HCT116 (cell line): Measurements from ENCODE around the gene CLIC3. TPM values are rescaled to one million over a fixed set of nuclear protein-coding genes. Genes with fewer than 3 reads are reported as not detected.

Experiments
- ATAC-seq: fragments of 200-7000 bp; cut with Tn5 transposase; 2 replicates; pipeline ENCODE4 v1.9.1; 2020; ENCODE audit warnings: mild to moderate bottlenecking, moderate library complexity
- BruUV-seq: library from RNA; stranded (reverse); fragments of 400-500 nt; replicated peaks from 2 replicates; lab custom pipeline; 2021; lab: Mats Ljungman, UMichigan
- CTCF ChIA-PET: fragments of 300-600 bp; sonication (Branson Sonifier 250); formaldehyde crosslinking; loops from one replicate; lab custom pipeline; 2021; ENCODE audit warnings: antibody characterized with exemption; lab: Charles Lee
- POLR2A ChIA-PET: fragments of 300-600, 350-600 bp; sonication (Branson Sonifier 250); formaldehyde crosslinking; loops from one replicate; lab custom pipeline; 2021; ENCODE audit warnings: antibody characterized with exemption; lab: Charles Lee
- RAD21 ChIA-PET, 2 experiments: fragments of 300-600 bp; sonication (Branson Sonifier 250); formaldehyde crosslinking; loops; one replicate each; lab custom pipeline; 2023; ENCODE audit warnings: low total read pairs in 2 of 2; ENCODE audit not compliant: uncharacterized antibody in 2 of 2, unreplicated experiment in 2 of 2, low non-redundant PET in 1 of 2; lab: Charles Lee
- DNase-seq: peaks from one replicate; pipeline ENCODE4 v3.0.0-alpha.2; 2010; ENCODE audit warnings: low read depth, low spot score
- H2AFZ ChIP-seq: fragments of 200-600 bp; shearing (Covaris generic), sonication (generic); 2 replicates; pipeline ENCODE4 v1.6.1; 2017; ENCODE audit warnings: low read depth, mixed run types, mixed read lengths, antibody characterized with exemption, low read length; ENCODE audit not compliant: poor library complexity, severe bottlenecking
- H3K27ac ChIP-seq: 2 replicates; pipeline ENCODE4 v1.5.1; 2012; ENCODE audit warnings: low read depth, low read length
- H3K27me3 ChIP-seq: fragments of 200-600 bp; sonication (generic); 2 replicates; pipeline ENCODE4 v1.6.1; 2016; ENCODE audit warnings: mixed run types, low read length, mixed read lengths; ENCODE audit not compliant: insufficient read depth
- H3K36me3 ChIP-seq, 2 experiments: fragments of 200-500 bp in 1 of 2; fragments of 200-600 bp in 1 of 2; sonication (Bioruptor generic) in 1 of 2; sonication (generic) in 1 of 2; 2 replicates each; pipeline versions ENCODE4 v1.5.1 to v1.6.1; 2014 to 2016; ENCODE audit warnings: low read length in 2 of 2, inconsistent platforms in 1 of 2, mixed read lengths in 1 of 2, mixed run types in 1 of 2; ENCODE audit not compliant: insufficient read depth in 2 of 2, control insufficient read depth in 1 of 2
- H3K4me1 ChIP-seq, 2 experiments: fragments of 200-600 bp in 1 of 2; sonication (generic) in 1 of 2; 2 replicates each; pipeline versions ENCODE4 v1.5.1 to v1.6.1; 2012 to 2017; ENCODE audit warnings: low read length in 2 of 2, inconsistent platforms in 1 of 2, mild to moderate bottlenecking in 1 of 2, mixed read lengths in 1 of 2, mixed run types in 1 of 2, moderate library complexity in 1 of 2; ENCODE audit not compliant: insufficient read depth in 2 of 2, control insufficient read depth in 1 of 2
- H3K4me2 ChIP-seq: fragments of 200-600 bp; sonication (generic); 2 replicates; pipeline ENCODE4 v1.6.1; 2017; ENCODE audit warnings: mixed run types, low read length, mixed read lengths
- H3K4me3 ChIP-seq, 2 experiments: fragments of 200-600 bp in 1 of 2; sonication (generic) in 1 of 2; replicated peaks in 1 of 2; 2 replicates each; pipeline ENCODE4 v1.5.1; 2011 to 2016; ENCODE audit warnings: low read length in 2 of 2, control low read depth in 1 of 2, low read depth in 1 of 2, mild to moderate bottlenecking in 1 of 2, mixed read lengths in 1 of 2, mixed run types in 1 of 2
- H3K79me2 ChIP-seq: fragments of 200-600 bp; sonication (generic); 2 replicates; pipeline ENCODE4 v1.6.1; 2017; ENCODE audit warnings: mild to moderate bottlenecking, mixed run types, low read length, moderate library complexity, mixed read lengths; ENCODE audit not compliant: insufficient read depth
- H3K9ac ChIP-seq: fragments of 200-600 bp; sonication (generic); 2 replicates; pipeline ENCODE4 v1.6.1; 2016; ENCODE audit warnings: low read length, mixed read lengths
- H3K9me2 ChIP-seq: fragments of 200-600 bp; sonication (generic), shearing (Covaris generic); 2 replicates; pipeline ENCODE4 v1.6.1; 2017; ENCODE audit warnings: mixed run types, mild to moderate bottlenecking, moderate library complexity; ENCODE audit not compliant: insufficient read depth
- H3K9me3 ChIP-seq, 2 experiments: fragments of 200-500 bp in 1 of 2; fragments of 200-600 bp in 1 of 2; sonication (Bioruptor generic) in 1 of 2; sonication (generic) in 1 of 2; 2 replicates each; pipeline ENCODE4 v1.6.1; 2014 to 2017; ENCODE audit warnings: low read length in 2 of 2, mixed read lengths in 2 of 2, inconsistent platforms in 1 of 2, low read depth in 1 of 2, mild to moderate bottlenecking in 1 of 2, mixed run types in 1 of 2, moderate library complexity in 1 of 2; ENCODE audit not compliant: control insufficient read depth in 1 of 2, insufficient read depth in 1 of 2
- H4K20me1 ChIP-seq: fragments of 200-600 bp; sonication (generic), shearing (Covaris generic); 2 replicates; pipeline ENCODE4 v1.6.1; 2017; ENCODE audit warnings: mixed run types, mild to moderate bottlenecking, moderate library complexity; ENCODE audit not compliant: insufficient read depth
- ATF3 ChIP-seq: IDR thresholded peaks from 2 replicates; pipeline ENCODE4 v1.6.1; 2012
- CBX3 ChIP-seq: IDR thresholded peaks from 2 replicates; pipeline ENCODE4 v1.6.1; 2012; ENCODE audit warnings: low read depth
- CEBPB ChIP-seq: IDR thresholded peaks from 2 replicates; pipeline ENCODE4 v1.6.1; 2012; ENCODE audit warnings: low read depth
- EZH2 ChIP-seq: fragments of 200-600 bp; sonication (generic); IDR thresholded peaks from 2 replicates; pipeline ENCODE4 v1.6.1; 2017; ENCODE audit warnings: antibody characterized with exemption, mixed run types
- EZH2phosphoT487 ChIP-seq: fragments of 200-600 bp; IDR thresholded peaks from 2 replicates; pipeline ENCODE4 v1.6.1; 2018; ENCODE audit warnings: antibody characterized with exemption, borderline replicate concordance
- FOSL1 ChIP-seq: IDR thresholded peaks from 2 replicates; pipeline ENCODE4 v1.6.1; 2012; ENCODE audit warnings: low read depth
- JUND ChIP-seq: IDR thresholded peaks from 2 replicates; pipeline ENCODE4 v1.6.1; 2012
- MAX ChIP-seq: IDR thresholded peaks from 2 replicates; pipeline ENCODE4 v1.6.1; 2012
- POLR2AphosphoS5 ChIP-seq: IDR thresholded peaks from 2 replicates; pipeline ENCODE4 v1.6.1; 2011; ENCODE audit warnings: mild to moderate bottlenecking, low read depth, low read length, moderate library complexity
- SIN3A ChIP-seq: IDR thresholded peaks from 2 replicates; pipeline ENCODE4 v1.6.1; 2012; ENCODE audit warnings: low read depth
- SP1 ChIP-seq: IDR thresholded peaks from 2 replicates; pipeline ENCODE4 v1.6.1; 2012; ENCODE audit warnings: low read depth
- SRF ChIP-seq: IDR thresholded peaks from 2 replicates; pipeline ENCODE4 v1.6.1; 2012; ENCODE audit warnings: low read depth
- TCF7L2 ChIP-seq: IDR thresholded peaks from 2 replicates; pipeline ENCODE4 v1.7.0; 2011; ENCODE audit warnings: borderline replicate concordance, inconsistent platforms; ENCODE audit not compliant: insufficient read depth, insufficient read length; ENCODE audit errors: extremely low read depth
- YY1 ChIP-seq: IDR thresholded peaks from 2 replicates; pipeline ENCODE4 v1.6.1; 2011; ENCODE audit warnings: low read length, low read depth, moderate library complexity, mild to moderate bottlenecking; ENCODE audit not compliant: insufficient replicate concordance; ENCODE audit errors: extremely low read depth
- ZBTB33 ChIP-seq: IDR thresholded peaks from 2 replicates; pipeline ENCODE4 v1.6.1; 2011; ENCODE audit warnings: mild to moderate bottlenecking, low read length, moderate library complexity; ENCODE audit not compliant: insufficient replicate concordance; ENCODE audit errors: extremely low read depth
- ZFX ChIP-seq: fragments of 450-650 bp; IDR thresholded peaks from 2 replicates; pipeline ENCODE4 v1.6.1; 2017
- ZNF274 ChIP-seq: fragments of 200-500 bp; sonication (Bioruptor generic); IDR thresholded peaks from 2 replicates; pipeline ENCODE4 v1.6.1; 2014; ENCODE audit warnings: mild to moderate bottlenecking, low read depth, low read length, inconsistent platforms
- intact Hi-C: fragments of 100-400 bp; cut with micrococcal nuclease; formaldehyde crosslinking; loops from 2 replicates; pipeline ENCODE4 v1.10.0; 2022
- total RNA-seq: library from RNA; stranded (reverse); gene quantifications from one replicate; pipeline ENCODE4 v1.2.1, GENCODE V29; 2021; ENCODE audit not compliant: unreplicated experiment
- TF ChIP-seq, protein P1 (sequence below): IDR thresholded peaks from 2 replicates; pipeline ENCODE4 v1.6.1; 2012; ENCODE audit warnings: low read depth
- TF ChIP-seq, protein P2 (sequence below), 3 experiments: fragments of 200-600 bp in 1 of 3; sonication (generic) in 1 of 3; IDR thresholded peaks in 2 of 3; conservative IDR thresholded peaks in 1 of 3; 2 replicates each; pipeline ENCODE4 v1.5.1; 2012 to 2017; ENCODE audit warnings: low read depth in 2 of 3, low read length in 2 of 3, antibody characterized with exemption in 1 of 3, borderline replicate concordance in 1 of 3, control low read depth in 1 of 3, mild to moderate bottlenecking in 1 of 3, mixed read lengths in 1 of 3, mixed run types in 1 of 3, moderate library complexity in 1 of 3; ENCODE audit not compliant: insufficient read depth in 1 of 3

Gene CLIC3
- total RNA-seq, 1 experiment from 2014 or later = 8.4 TPM

DNA sequence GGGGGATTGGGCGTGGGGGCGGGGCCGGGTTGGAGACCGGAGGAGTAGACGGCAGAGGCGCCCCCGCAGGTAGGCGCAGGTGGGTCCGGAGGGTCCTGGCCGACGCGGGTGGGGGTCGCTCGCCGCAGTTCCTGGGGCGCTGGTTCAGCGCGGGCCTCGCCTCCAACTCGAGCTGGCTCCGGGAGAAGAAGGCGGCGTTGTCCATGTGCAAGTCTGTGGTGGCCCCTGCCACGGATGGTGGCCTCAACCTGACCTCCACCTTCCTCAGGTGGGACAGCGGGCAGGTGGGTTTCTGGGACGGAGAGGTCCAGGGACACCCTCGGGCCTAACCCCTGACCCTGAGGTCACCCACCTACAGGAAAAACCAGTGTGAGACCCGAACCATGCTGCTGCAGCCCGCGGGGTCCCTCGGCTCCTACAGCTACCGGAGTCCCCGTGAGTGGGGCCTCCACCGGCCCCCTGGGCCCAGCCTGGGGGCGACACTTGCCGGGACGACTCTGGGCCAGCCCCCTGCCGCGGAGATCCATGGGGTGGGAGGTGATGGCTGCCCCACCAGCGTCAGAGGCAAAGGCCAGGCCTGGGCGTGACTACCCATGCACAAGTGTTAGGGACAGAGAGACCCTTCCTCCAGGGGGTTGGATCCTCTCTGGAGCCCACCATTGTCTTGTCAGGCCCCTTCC lies 17.4 kb downstream of the CLIC3 start:
- DNase-seq (no peak), ATAC-seq (peak; percentile 21)
- no peaks in the 10 kb centered on the region for H3K79me2 ChIP-seq
- H2AFZ ChIP-seq = no peak overlapping the region
- CTCF ChIA-PET = interaction anchor here (0.6 to 3.0 kb wide), 6 partner anchors 11 to 137 kb away, joined by 3 to 11 read pairs (median 4); no protein-coding TSS in a partner anchor
- BruUV-seq = no TSS peak
- H3K9me2 ChIP-seq = no peaks in the 10 kb centered on the region
- H3K27ac ChIP-seq = no peak overlapping the region
- H3K4me2 ChIP-seq = peak overlapping the region; percentile 19; the same call in 1 of the 2 replicates
- no peaks in the 10 kb centered on the region for H4K20me1 ChIP-seq
- intact Hi-C loops = no loop called here
- RAD21 ChIA-PET = no interaction called here
- H3K9ac ChIP-seq = no peak overlapping the region
- H3K9me3 ChIP-seq = no peaks in the 10 kb centered on the region
- POLR2A ChIA-PET = interaction anchor here (1.0 to 1.4 kb wide), 4 partner anchors 10 to 75 kb away, joined by 3 to 6 read pairs (median 5); partner anchors contain the start of genes ENTPD2 and PAXX
- no peak overlapping the region for H3K4me3 ChIP-seq
- H3K4me1 ChIP-seq = peaks cover 2 to 32% of the 10 kb centered on the region in 2 experiments; a peak in 3 of 4 replicates
- no peaks in the 10 kb centered on the region for H3K27me3 ChIP-seq
- no peaks in the 10 kb centered on the region for H3K36me3 ChIP-seq
- TF ChIP-seq POLR2AphosphoS5 = no peak
- TF ChIP-seq, protein P1, sequence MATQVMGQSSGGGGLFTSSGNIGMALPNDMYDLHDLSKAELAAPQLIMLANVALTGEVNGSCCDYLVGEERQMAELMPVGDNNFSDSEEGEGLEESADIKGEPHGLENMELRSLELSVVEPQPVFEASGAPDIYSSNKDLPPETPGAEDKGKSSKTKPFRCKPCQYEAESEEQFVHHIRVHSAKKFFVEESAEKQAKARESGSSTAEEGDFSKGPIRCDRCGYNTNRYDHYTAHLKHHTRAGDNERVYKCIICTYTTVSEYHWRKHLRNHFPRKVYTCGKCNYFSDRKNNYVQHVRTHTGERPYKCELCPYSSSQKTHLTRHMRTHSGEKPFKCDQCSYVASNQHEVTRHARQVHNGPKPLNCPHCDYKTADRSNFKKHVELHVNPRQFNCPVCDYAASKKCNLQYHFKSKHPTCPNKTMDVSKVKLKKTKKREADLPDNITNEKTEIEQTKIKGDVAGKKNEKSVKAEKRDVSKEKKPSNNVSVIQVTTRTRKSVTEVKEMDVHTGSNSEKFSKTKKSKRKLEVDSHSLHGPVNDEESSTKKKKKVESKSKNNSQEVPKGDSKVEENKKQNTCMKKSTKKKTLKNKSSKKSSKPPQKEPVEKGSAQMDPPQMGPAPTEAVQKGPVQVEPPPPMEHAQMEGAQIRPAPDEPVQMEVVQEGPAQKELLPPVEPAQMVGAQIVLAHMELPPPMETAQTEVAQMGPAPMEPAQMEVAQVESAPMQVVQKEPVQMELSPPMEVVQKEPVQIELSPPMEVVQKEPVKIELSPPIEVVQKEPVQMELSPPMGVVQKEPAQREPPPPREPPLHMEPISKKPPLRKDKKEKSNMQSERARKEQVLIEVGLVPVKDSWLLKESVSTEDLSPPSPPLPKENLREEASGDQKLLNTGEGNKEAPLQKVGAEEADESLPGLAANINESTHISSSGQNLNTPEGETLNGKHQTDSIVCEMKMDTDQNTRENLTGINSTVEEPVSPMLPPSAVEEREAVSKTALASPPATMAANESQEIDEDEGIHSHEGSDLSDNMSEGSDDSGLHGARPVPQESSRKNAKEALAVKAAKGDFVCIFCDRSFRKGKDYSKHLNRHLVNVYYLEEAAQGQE = no peak
- no peak for TF ChIP-seq SP1
- TF ChIP-seq EZH2 = no peak
- TF ChIP-seq YY1 = no peak
- TF ChIP-seq TCF7L2 = no peak
- TF ChIP-seq CBX3 = no peak
- TF ChIP-seq, protein P2, sequence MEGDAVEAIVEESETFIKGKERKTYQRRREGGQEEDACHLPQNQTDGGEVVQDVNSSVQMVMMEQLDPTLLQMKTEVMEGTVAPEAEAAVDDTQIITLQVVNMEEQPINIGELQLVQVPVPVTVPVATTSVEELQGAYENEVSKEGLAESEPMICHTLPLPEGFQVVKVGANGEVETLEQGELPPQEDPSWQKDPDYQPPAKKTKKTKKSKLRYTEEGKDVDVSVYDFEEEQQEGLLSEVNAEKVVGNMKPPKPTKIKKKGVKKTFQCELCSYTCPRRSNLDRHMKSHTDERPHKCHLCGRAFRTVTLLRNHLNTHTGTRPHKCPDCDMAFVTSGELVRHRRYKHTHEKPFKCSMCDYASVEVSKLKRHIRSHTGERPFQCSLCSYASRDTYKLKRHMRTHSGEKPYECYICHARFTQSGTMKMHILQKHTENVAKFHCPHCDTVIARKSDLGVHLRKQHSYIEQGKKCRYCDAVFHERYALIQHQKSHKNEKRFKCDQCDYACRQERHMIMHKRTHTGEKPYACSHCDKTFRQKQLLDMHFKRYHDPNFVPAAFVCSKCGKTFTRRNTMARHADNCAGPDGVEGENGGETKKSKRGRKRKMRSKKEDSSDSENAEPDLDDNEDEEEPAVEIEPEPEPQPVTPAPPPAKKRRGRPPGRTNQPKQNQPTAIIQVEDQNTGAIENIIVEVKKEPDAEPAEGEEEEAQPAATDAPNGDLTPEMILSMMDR (IDR thresholded peaks at IDR 0.05 in 2 of 3, conservative IDR thresholded peaks at IDR 0.05 in 1 of 3; ENCODE audit: borderline replicate concordance in 1 of 3, insufficient read depth in 1 of 3, low read depth in 2 of 3, low read length in 2 of 3) = no peak
- TF ChIP-seq FOSL1 = no peak
- TF ChIP-seq SIN3A = no peak
- TF ChIP-seq CEBPB = no peak
- no peak for TF ChIP-seq SRF
- TF ChIP-seq EZH2phosphoT487 = no peak
- TF ChIP-seq JUND = no peak
- TF ChIP-seq ZFX = no peak
- no peak for TF ChIP-seq ATF3
- TF ChIP-seq ZNF274 = no peak
- no peak for TF ChIP-seq MAX
- TF ChIP-seq ZBTB33 = no peak
